HFF-Myc (cell line): ENCODE data around the gene HRH1.
"Not testable (repeated sequence)": the region's sequence is repeated elsewhere in the genome, so short reads cannot be mapped to it uniquely, and the experiment has no call there.

Experiments used
- DNase-seq: peaks from one replicate; pipeline ENCODE4 v3.0.0-alpha.2; 2011; ENCODE audit warnings: low read depth; ENCODE audit errors: extremely low read depth
- H3K4me3 ChIP-seq: replicated peaks from 2 replicates; pipeline ENCODE4 v1.5.1; 2011; ENCODE audit warnings: low read depth, mild to moderate bottlenecking, control low read depth, low read length
- TF ChIP-seq, protein P1 (sequence below): IDR thresholded peaks from 2 replicates; pipeline ENCODE4 v1.5.1; 2012; ENCODE audit warnings: mild to moderate bottlenecking, low read depth, low read length, control low read depth; ENCODE audit errors: missing control alignments

Gene HRH1

GRCh38 chr3:11206316-11206715, 52.0 kb downstream of the HRH1 start:
- no peak overlapping the region for H3K4me3 ChIP-seq
- no peak for DNase-seq
- TF ChIP-seq, protein P1, sequence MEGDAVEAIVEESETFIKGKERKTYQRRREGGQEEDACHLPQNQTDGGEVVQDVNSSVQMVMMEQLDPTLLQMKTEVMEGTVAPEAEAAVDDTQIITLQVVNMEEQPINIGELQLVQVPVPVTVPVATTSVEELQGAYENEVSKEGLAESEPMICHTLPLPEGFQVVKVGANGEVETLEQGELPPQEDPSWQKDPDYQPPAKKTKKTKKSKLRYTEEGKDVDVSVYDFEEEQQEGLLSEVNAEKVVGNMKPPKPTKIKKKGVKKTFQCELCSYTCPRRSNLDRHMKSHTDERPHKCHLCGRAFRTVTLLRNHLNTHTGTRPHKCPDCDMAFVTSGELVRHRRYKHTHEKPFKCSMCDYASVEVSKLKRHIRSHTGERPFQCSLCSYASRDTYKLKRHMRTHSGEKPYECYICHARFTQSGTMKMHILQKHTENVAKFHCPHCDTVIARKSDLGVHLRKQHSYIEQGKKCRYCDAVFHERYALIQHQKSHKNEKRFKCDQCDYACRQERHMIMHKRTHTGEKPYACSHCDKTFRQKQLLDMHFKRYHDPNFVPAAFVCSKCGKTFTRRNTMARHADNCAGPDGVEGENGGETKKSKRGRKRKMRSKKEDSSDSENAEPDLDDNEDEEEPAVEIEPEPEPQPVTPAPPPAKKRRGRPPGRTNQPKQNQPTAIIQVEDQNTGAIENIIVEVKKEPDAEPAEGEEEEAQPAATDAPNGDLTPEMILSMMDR: no peak

DNA sequence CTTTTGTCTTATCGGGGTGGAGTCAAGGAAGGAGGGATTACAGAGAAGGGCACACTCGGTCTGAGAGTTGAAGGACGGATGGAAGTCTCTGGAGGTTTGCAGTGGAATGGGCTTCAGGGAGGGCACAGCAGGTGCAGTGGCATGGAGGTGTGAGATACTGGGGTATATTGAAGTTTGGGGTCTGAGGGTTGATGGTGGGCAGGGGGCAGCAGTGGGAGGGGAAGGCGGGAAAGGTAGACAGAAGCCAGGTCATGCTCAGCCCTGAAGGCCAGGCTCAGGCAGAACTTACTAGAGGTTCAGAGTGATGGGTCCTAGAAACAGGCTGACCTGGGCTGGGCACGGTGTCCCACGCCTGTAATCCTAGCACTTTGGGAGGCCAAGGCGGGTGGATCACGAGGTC, 52.7 kb downstream of the HRH1 start:
- TF ChIP-seq, protein P1: no peak
- DNase-seq: no peak
- no peak overlapping the region for H3K4me3 ChIP-seq

DNA sequence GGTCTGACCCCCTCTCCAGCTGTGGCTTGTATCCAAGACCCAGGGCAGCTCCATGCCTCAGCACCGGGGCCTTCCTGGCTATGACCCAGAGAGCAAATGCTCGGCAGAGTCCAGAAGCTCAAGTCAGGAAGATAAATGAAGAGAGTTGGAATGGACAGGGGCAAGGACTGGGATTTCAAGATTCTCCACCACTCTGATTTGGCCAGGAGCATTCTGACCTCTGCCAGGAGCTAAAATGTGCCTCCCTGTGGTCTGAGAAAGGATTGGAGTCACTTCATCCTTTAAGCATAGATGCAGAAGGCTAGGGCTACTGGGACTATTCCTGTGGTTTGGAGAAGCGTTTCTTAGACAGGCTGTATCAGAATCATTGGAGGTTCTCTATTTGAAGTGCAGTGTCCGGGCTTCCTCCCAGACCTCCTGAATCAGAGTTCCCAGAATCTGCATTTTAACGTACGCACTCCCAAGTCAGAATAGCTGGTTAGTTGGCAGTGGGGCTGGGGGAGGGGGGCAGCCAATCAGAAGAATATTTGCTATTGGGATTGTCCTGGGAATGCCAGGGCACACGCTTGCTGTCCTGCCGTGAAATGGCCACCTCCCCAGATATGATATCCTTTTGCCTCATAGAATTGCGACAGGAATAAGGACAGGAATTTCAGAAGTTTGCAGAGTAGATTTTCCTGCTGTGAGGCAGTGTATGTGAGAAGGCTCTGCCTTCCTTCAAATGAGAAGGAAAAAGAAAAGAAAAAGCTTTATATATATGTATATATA, 57.4 kb downstream of the HRH1 start:
- no peak for DNase-seq
- TF ChIP-seq, protein P1: peak; percentile 12
- no peak overlapping the region for H3K4me3 ChIP-seq

GRCh38 chr3:11212299-11212608, 58.0 kb downstream of the HRH1 start:
- TF ChIP-seq, protein P1: no peak
- no peak for DNase-seq
- H3K4me3 ChIP-seq: no peak overlapping the region

DNA sequence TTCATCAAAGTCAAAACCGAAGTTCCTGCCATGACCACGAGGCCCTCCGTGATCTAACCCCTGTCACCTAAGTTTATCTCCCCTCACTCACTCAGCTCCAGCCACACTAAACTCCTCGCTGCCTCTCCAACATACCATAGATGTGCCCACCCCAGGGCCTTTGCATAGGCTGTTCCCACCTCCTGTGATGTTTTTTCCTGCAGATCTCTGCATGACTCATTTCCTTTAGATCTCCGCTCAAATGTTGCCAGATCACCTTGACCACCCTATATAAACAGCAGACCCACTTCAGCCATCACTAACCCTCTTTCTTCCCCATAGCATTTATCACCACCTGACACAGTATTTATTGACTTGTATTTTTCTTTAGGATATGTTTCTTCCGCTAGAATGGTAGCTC, 58.5 kb downstream of the HRH1 start:
- no peak overlapping the region for H3K4me3 ChIP-seq
- no peak for DNase-seq
- TF ChIP-seq, protein P1: no peak

DNA sequence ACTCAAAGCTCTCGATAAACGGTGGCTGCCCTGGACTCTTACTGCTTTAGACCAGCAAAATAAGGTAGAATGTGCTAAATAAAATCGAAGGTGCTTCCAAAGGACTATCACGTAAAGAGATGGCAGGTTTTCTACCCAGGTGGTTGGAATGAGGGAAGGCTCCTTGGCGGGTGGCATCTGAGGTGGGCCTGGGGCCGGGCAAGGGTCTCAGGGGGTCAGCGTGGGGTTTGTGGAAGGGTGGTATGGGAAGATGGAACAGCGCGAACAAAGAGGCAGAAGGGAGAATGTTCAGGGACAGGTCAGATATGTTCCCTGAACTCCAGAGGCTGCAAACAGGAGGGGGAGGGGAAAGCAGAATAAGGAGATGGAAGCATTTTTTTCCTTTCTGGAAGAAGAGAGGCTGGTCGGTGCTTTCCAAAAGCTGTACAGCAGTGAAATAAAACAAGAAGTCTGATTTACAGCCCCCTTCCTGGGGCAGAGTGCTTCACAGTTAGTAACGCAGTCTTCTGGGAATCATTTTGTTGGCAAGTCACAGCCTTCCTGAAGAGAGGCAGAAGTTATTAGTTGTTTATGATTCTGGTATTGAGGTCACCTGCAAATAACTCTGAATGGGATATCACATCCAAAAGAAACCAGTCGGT, 59.6 kb downstream of the HRH1 start:
- no peak overlapping the region for H3K4me3 ChIP-seq
- DNase-seq: no peak
- TF ChIP-seq, protein P1: no peak

- H3K4me3 ChIP-seq: no peak overlapping the region
- TF ChIP-seq, protein P1: no peak
- no peak for DNase-seq
These were observed 60.2 kb downstream of the HRH1 start for GRCh38 chr3:11214451-11214978.

DNA sequence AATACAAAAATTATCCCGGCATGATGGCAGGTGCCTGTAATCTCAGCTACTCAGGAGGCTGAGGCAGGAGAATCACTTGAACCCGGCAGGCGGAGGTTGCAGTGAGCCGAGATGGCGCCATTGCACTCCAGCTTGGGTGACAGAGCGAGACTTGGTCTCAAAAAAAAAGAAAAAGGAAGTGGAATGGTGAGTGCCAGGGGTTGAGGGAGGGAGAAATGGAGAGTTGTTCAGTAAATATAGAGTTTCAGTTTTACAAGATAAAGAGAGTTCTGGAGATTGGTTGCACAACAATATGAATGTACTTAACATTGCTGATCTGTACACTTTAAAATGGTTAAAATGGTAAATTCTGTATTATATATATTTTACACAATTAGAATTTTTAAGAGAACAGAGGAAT, 63.1 kb downstream of the HRH1 start:
- DNase-seq, H3K4me3 ChIP-seq: not testable (repeated sequence)
